H1 (cell line): Measurements from ENCODE around the gene PDE2A.

ENCODE experiments used
- BRCA1 ChIP-seq: IDR thresholded peaks from 2 replicates; pipeline ENCODE4 v1.6.1; 2012; ENCODE audit warnings: low read depth, low read length, improper control_type of control experiment
- EP300 ChIP-seq, 2 experiments: IDR thresholded peaks; 1 replicate in 1 of 2; 2 replicates in 1 of 2; pipeline ENCODE4 v1.6.1; 2011 to 2012; ENCODE audit warnings: low read depth in 2 of 2, low read length in 2 of 2, mild to moderate bottlenecking in 2 of 2, borderline replicate concordance in 1 of 2, inconsistent platforms in 1 of 2, moderate library complexity in 1 of 2
- KDM1A ChIP-seq: fragments of 200-600, 300-600 bp; sonication (generic); IDR thresholded peaks from 2 replicates; pipeline ENCODE4 v1.7.1; 2016; ENCODE audit warnings: mild to moderate bottlenecking, low read length, borderline replicate concordance
- POLR2A ChIP-seq, 2 experiments: IDR thresholded peaks; 1 replicate in 1 of 2; 2 replicates in 1 of 2; pipeline ENCODE4 v1.6.1; 2011; ENCODE audit warnings: low read depth in 2 of 2, low read length in 2 of 2, mild to moderate bottlenecking in 2 of 2; ENCODE audit errors: control extremely low read depth in 1 of 2
- POLR2AphosphoS5 ChIP-seq: IDR thresholded peaks from 2 replicates; pipeline ENCODE4 v1.6.1; 2011; ENCODE audit warnings: low read depth, low read length
- POU5F1 ChIP-seq: IDR thresholded peaks from 2 replicates; pipeline ENCODE4 v1.6.1; 2011; ENCODE audit warnings: low read depth, mild to moderate bottlenecking, low read length, moderate library complexity
- RAD21 ChIP-seq, 2 experiments: IDR thresholded peaks in 1 of 2; conservative IDR thresholded peaks in 1 of 2; 2 replicates each; pipeline ENCODE4 v1.6.1; 2011; ENCODE audit warnings: low read depth in 2 of 2, low read length in 2 of 2, improper control_type of control experiment in 1 of 2, inconsistent platforms in 1 of 2, mild to moderate bottlenecking in 1 of 2, moderate library complexity in 1 of 2
- RFX5 ChIP-seq: IDR thresholded peaks from 2 replicates; pipeline ENCODE4 v1.6.1; 2011; ENCODE audit warnings: low read depth, low read length, improper control_type of control experiment, borderline replicate concordance
- RNF2 ChIP-seq: fragments of 200-900, 300-1000 bp; sonication (generic); IDR thresholded peaks from 2 replicates; pipeline ENCODE4 v1.7.1; 2016; ENCODE audit warnings: borderline replicate concordance, low read depth, mild to moderate bottlenecking, antibody characterized with exemption, low read length; ENCODE audit not compliant: poor library complexity, severe bottlenecking; ENCODE audit errors: missing control alignments
- SIN3A ChIP-seq, 2 experiments: IDR thresholded peaks in 1 of 2; conservative IDR thresholded peaks in 1 of 2; 2 replicates each; pipeline ENCODE4 v1.6.1; 2011 to 2012; ENCODE audit warnings: low read length in 2 of 2, improper control_type of control experiment in 1 of 2, low read depth in 1 of 2, mild to moderate bottlenecking in 1 of 2
- SP1 ChIP-seq: IDR thresholded peaks from 2 replicates; pipeline ENCODE4 v1.6.1; 2011; ENCODE audit warnings: low read depth, low read length
- TF ChIP-seq, protein P1 (sequence below), 3 experiments: IDR thresholded peaks; 1 replicate in 2 of 3; 2 replicates in 1 of 3; pipeline versions ENCODE4 v1.5.1 to v1.6.1; 2011; ENCODE audit warnings: low read length in 3 of 3, mild to moderate bottlenecking in 3 of 3, inconsistent platforms in 2 of 3, low read depth in 1 of 3, moderate library complexity in 1 of 3; ENCODE audit not compliant: insufficient read depth in 1 of 3; ENCODE audit errors: control extremely low read depth in 1 of 3

GRCh38 chr11:72688929-72689328, 14.7 kb upstream of the PDE2A start:
- TF ChIP-seq RNF2 (no peak), SP1 (no peak), KDM1A (no peak), EP300 (IDR thresholded peaks at IDR 0.05; ENCODE audit: borderline replicate concordance in 1 of 2, low read depth in 2 of 2, low read length in 2 of 2) (no peak), RFX5 (no peak), POLR2AphosphoS5 (no peak), POLR2A (IDR thresholded peaks at IDR 0.05; ENCODE audit: control extremely low read depth in 1 of 2, low read depth in 2 of 2, low read length in 2 of 2) (no peak), BRCA1 (no peak), POU5F1 (no peak), RAD21 (IDR thresholded peaks at IDR 0.05 in 1 of 2, conservative IDR thresholded peaks at IDR 0.05 in 1 of 2; ENCODE audit: low read depth in 2 of 2, low read length in 2 of 2) (no peak), SIN3A (conservative IDR thresholded peaks at IDR 0.05 in 1 of 2, IDR thresholded peaks at IDR 0.05 in 1 of 2; ENCODE audit: low read depth in 1 of 2, low read length in 2 of 2) (no peak)
- TF ChIP-seq, protein P1, sequence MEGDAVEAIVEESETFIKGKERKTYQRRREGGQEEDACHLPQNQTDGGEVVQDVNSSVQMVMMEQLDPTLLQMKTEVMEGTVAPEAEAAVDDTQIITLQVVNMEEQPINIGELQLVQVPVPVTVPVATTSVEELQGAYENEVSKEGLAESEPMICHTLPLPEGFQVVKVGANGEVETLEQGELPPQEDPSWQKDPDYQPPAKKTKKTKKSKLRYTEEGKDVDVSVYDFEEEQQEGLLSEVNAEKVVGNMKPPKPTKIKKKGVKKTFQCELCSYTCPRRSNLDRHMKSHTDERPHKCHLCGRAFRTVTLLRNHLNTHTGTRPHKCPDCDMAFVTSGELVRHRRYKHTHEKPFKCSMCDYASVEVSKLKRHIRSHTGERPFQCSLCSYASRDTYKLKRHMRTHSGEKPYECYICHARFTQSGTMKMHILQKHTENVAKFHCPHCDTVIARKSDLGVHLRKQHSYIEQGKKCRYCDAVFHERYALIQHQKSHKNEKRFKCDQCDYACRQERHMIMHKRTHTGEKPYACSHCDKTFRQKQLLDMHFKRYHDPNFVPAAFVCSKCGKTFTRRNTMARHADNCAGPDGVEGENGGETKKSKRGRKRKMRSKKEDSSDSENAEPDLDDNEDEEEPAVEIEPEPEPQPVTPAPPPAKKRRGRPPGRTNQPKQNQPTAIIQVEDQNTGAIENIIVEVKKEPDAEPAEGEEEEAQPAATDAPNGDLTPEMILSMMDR (IDR thresholded peaks at IDR 0.05; ENCODE audit: control extremely low read depth in 1 of 3, insufficient read depth in 1 of 3, low read depth in 1 of 3, low read length in 3 of 3): no peak
